Measurements from ENCODE around the gene FAM161A. TPM values are rescaled to one million over a fixed set of nuclear protein-coding genes. Genes with fewer than 3 reads are reported as not detected.
A peak's percentile ranks its signal among the peaks of the same experiment; 100 is the strongest.

Gene FAM161A
- total RNA-seq, 4 donors from 2014 or later, result 5.6 to 17.1 (median 9.4) TPM

- Histone ChIP-seq H3K4me3 (replicated peaks in 1 of 3) (no peak overlapping the region), H3K27me3 (no peaks in the 10 kb centered on the region), H3K27ac (no peak overlapping the region), H3K4me1 (no peaks in the 10 kb centered on the region), H3K36me3 (no peaks in the 10 kb centered on the region), H3K9me3 (no peaks in the 10 kb centered on the region)
- intact Hi-C loops (cut with DNase I), result no loop called here
- 15 to 19% methylated on average over 12 to 19 of the region's 20 CpGs for WGBS, 2 donors
- DNase-seq, result peak; percentile 40 to 48
- TF ChIP-seq POLR2A (IDR thresholded peaks at IDR 0.05), result no peak
- peak in 5 of 6 experiments; percentile 19 to 46 (median 43) for TF ChIP-seq CTCF (IDR thresholded peaks at IDR 0.05)
Measured at GRCh38 chr2:61793389-61793836, 60.4 kb downstream of the FAM161A start.

GRCh38 chr2:61792355-61792890 lies 61.4 kb downstream of the FAM161A start:
- H3K4me1 ChIP-seq, result no peaks in the 10 kb centered on the region
- H3K9me3 ChIP-seq, result no peaks in the 10 kb centered on the region
- DNase-seq, result no peak
- 85 to 88% methylated on average over 4 of the region's 4 CpGs for WGBS, 2 donors
- no peaks in the 10 kb centered on the region for H3K36me3 ChIP-seq
- no peak overlapping the region for H3K4me3 ChIP-seq (replicated peaks in 1 of 3)
- TF ChIP-seq CTCF (IDR thresholded peaks at IDR 0.05) (no peak), POLR2A (IDR thresholded peaks at IDR 0.05) (no peak)
- H3K27ac ChIP-seq, result no peak overlapping the region
- H3K27me3 ChIP-seq, result no peaks in the 10 kb centered on the region
- intact Hi-C loops (cut with DNase I), result no loop called here

- no peak for TF ChIP-seq CTCF (IDR thresholded peaks at IDR 0.05)
- TF ChIP-seq POLR2A (IDR thresholded peaks at IDR 0.05), result no peak
- no peak overlapping the region for H3K4me3 ChIP-seq (replicated peaks in 1 of 3)
- no peak for DNase-seq
- no peaks in the 10 kb centered on the region for H3K27me3 ChIP-seq
- no peaks in the 10 kb centered on the region for H3K4me1 ChIP-seq
- intact Hi-C loops (cut with DNase I), result no loop called here
- no peaks in the 10 kb centered on the region for H3K9me3 ChIP-seq
- WGBS, 2 donors, result 83 to 84% methylated on average over 8 of the region's 8 CpGs
- no peaks in the 10 kb centered on the region for H3K36me3 ChIP-seq
- H3K27ac ChIP-seq, result no peak overlapping the region
Measured at GRCh38 chr2:61789807-61790602, 63.9 kb downstream of the FAM161A start.

GRCh38 chr2:61787941-61788563 lies 65.8 kb downstream of the FAM161A start:
- TF ChIP-seq CTCF (IDR thresholded peaks at IDR 0.05) (no peak), POLR2A (IDR thresholded peaks at IDR 0.05) (no peak)
- Histone ChIP-seq H3K4me1 (no peaks in the 10 kb centered on the region), H3K36me3 (no peaks in the 10 kb centered on the region), H3K27me3 (no peaks in the 10 kb centered on the region), H3K4me3 (replicated peaks in 1 of 3) (no peak overlapping the region), H3K27ac (no peak overlapping the region), H3K9me3 (no peaks in the 10 kb centered on the region)
- intact Hi-C loops (cut with DNase I), result no loop called here
- WGBS, 2 donors, result 82 to 85% methylated on average over 4 of the region's 4 CpGs
- no peak for DNase-seq

GRCh38 chr2:61786876-61787275 lies 67.0 kb downstream of the FAM161A start:
- Histone ChIP-seq H3K4me3 (replicated peaks in 1 of 3) (no peak overlapping the region), H3K27me3 (no peaks in the 10 kb centered on the region), H3K27ac (no peak overlapping the region), H3K4me1 (no peaks in the 10 kb centered on the region), H3K36me3 (no peaks in the 10 kb centered on the region), H3K9me3 (no peaks in the 10 kb centered on the region)
- WGBS, 2 donors, result 85 to 91% methylated on average over 2 of the region's 2 CpGs
- TF ChIP-seq CTCF (IDR thresholded peaks at IDR 0.05) (no peak), POLR2A (IDR thresholded peaks at IDR 0.05) (no peak)
- DNase-seq, result no peak
- intact Hi-C loops (cut with DNase I), result no loop called here
